HG03342 (cell line): ENCODE measurements around the gene CDK4.
"Not testable (repeated sequence)": the region's sequence is repeated elsewhere in the genome, so short reads cannot be mapped to it uniquely, and the experiment has no call there.

ENCODE experiments used
- ATAC-seq: cut with Tn5 transposase; IDR thresholded peaks from one replicate; pipeline ENCODE4 v1.9.1; 2021; ENCODE audit warnings: mild to moderate bottlenecking, moderate library complexity; ENCODE audit not compliant: unreplicated experiment

Gene CDK4

GRCh38 chr12:57715036-57715748, 36.9 kb downstream of the CDK4 start:
- ATAC-seq = not testable (repeated sequence)

- ATAC-seq = no peak
Observed at GRCh38 chr12:57713209-57713608, 38.9 kb downstream of the CDK4 start.

- no peak for ATAC-seq
Observed at GRCh38 chr12:57712701-57713100, 39.4 kb downstream of the CDK4 start.

- ATAC-seq = no peak
Observed at GRCh38 chr12:57708296-57708695, 43.8 kb downstream of the CDK4 start.

- no peak for ATAC-seq
Observed at GRCh38 chr12:57707250-57707649, 44.9 kb downstream of the CDK4 start.

- no peak for ATAC-seq
Observed at GRCh38 chr12:57700317-57700716, 51.8 kb downstream of the CDK4 start.

- ATAC-seq = no peak
Observed at GRCh38 chr12:57698414-57698813, 53.7 kb downstream of the CDK4 start.
